Type B pancreatic cell (in vitro differentiated cells): Measurements from ENCODE around the gene ODR4. TPM values are rescaled to one million over a fixed set of nuclear protein-coding genes. Genes with fewer than 3 reads are reported as not detected.
"Not testable (repeated sequence)": the region's sequence is repeated elsewhere in the genome, so short reads cannot be mapped to it uniquely, and the experiment has no call there.

ENCODE experiments used
- DNase-seq: peaks from one replicate; pipeline ENCODE4 v3.0.0; 2021; ENCODE audit warnings: mixed read lengths; ENCODE audit not compliant: unreplicated experiment; ENCODE audit errors: extremely low spot score
- H3K27ac Mint-ChIP-seq: 2 replicates; pipeline ENCODE4 v1.8.0; 2021; ENCODE audit warnings: mild to moderate bottlenecking, mixed read lengths
- H3K27me3 Mint-ChIP-seq: 2 replicates; pipeline ENCODE4 v1.8.0; 2021; ENCODE audit warnings: mixed read lengths
- H3K36me3 Mint-ChIP-seq: 2 replicates; pipeline ENCODE4 v1.8.0; 2021; ENCODE audit warnings: mixed read lengths
- H3K4me1 Mint-ChIP-seq: one replicate; pipeline ENCODE4 v1.8.0; 2021; ENCODE audit warnings: mixed read lengths; ENCODE audit not compliant: unreplicated experiment
- H3K4me3 Mint-ChIP-seq: 2 replicates; pipeline ENCODE4 v1.8.0; 2021; ENCODE audit warnings: mild to moderate bottlenecking, mixed read lengths
- H3K9me3 Mint-ChIP-seq: 2 replicates; pipeline ENCODE4 v1.8.0; 2021; ENCODE audit warnings: mixed read lengths
- CTCF ChIP-seq: fragments of 200-600 bp; sonication (generic); conservative IDR thresholded peaks from 2 replicates; pipeline ENCODE4 v1.5.0; 2021; ENCODE audit warnings: antibody characterized with exemption, mild to moderate bottlenecking
- total RNA-seq: library from RNA; stranded (reverse); gene quantifications from 2 replicates; pipeline ENCODE4 v1.2.1, GENCODE V29; 2021; ENCODE audit warnings: low replicate concordance

The ODR4 gene
- total RNA-seq, 1 donor from 2014 or later, result 22.3 TPM

- H3K9me3 Mint-ChIP-seq, result no peaks in the 10 kb centered on the region
- DNase-seq, result no peak
- H3K36me3 Mint-ChIP-seq, result no peaks in the 10 kb centered on the region
- TF ChIP-seq CTCF, result no peak
- no peak overlapping the region for H3K4me3 Mint-ChIP-seq
- H3K27ac Mint-ChIP-seq, result no peak overlapping the region
- H3K27me3 Mint-ChIP-seq, result no peaks in the 10 kb centered on the region
- H3K4me1 Mint-ChIP-seq, result no peaks in the 10 kb centered on the region
These were observed 68.0 kb downstream of the ODR4 start for GRCh38 chr1:186443638-186444037.

- H3K36me3 Mint-ChIP-seq, result no peaks in the 10 kb centered on the region
- no peak overlapping the region for H3K4me3 Mint-ChIP-seq
- H3K4me1 Mint-ChIP-seq, result no peaks in the 10 kb centered on the region
- TF ChIP-seq CTCF, result no peak
- no peak overlapping the region for H3K27ac Mint-ChIP-seq
- H3K27me3 Mint-ChIP-seq, result no peaks in the 10 kb centered on the region
- no peak for DNase-seq
- H3K9me3 Mint-ChIP-seq, result no peaks in the 10 kb centered on the region
These were observed 70.5 kb downstream of the ODR4 start for GRCh38 chr1:186446152-186446551.

GRCh38 chr1:186454981-186455380, 79.3 kb downstream of the ODR4 start:
- Mint-ChIP-seq H3K27me3 (no peaks in the 10 kb centered on the region), H3K4me1 (no peaks in the 10 kb centered on the region), H3K4me3 (no peak overlapping the region), H3K27ac (no peak overlapping the region), H3K36me3 (no peaks in the 10 kb centered on the region), H3K9me3 (no peaks in the 10 kb centered on the region)
- no peak for TF ChIP-seq CTCF
- no peak for DNase-seq

GRCh38 chr1:186456729-186457255, 81.2 kb downstream of the ODR4 start:
- Mint-ChIP-seq H3K36me3 (no peaks in the 10 kb centered on the region), H3K27me3 (no peaks in the 10 kb centered on the region), H3K4me1 (no peaks in the 10 kb centered on the region), H3K4me3 (no peak overlapping the region), H3K9me3 (no peaks in the 10 kb centered on the region), H3K27ac (no peak overlapping the region)
- DNase-seq, result no peak
- no peak for TF ChIP-seq CTCF

- H3K27me3 Mint-ChIP-seq, H3K4me1 Mint-ChIP-seq, DNase-seq, H3K27ac Mint-ChIP-seq, H3K9me3 Mint-ChIP-seq, H3K36me3 Mint-ChIP-seq, H3K4me3 Mint-ChIP-seq: not testable (repeated sequence)
These were observed 83.5 kb downstream of the ODR4 start for GRCh38 chr1:186459161-186459560.

- Mint-ChIP-seq H3K36me3 (no peaks in the 10 kb centered on the region), H3K4me3 (no peak within 1 kb of the TSS), H3K27ac (no peak within 1 kb of the TSS), H3K4me1 (no peaks in the 10 kb centered on the region), H3K27me3 (no peaks in the 10 kb centered on the region), H3K9me3 (no peaks in the 10 kb centered on the region)
- no peak for DNase-seq
- TF ChIP-seq CTCF, result no peak
These were observed 85.4 kb downstream of the ODR4 start, which contains the start of gene PDC for GRCh38 chr1:186461014-186461413. TSS of gene PDC (minus strand) at chr1:186461114. CDS start at chr1:186449459, 11,655 bp downstream.
